Measurements from ENCODE around the gene PRAC2. TPM values are rescaled to one million over a fixed set of nuclear protein-coding genes. Genes with fewer than 3 reads are reported as not detected.

Gene PRAC2
- total RNA-seq, 1 donor from 2014 or later = not detected

- H3K36me3 Mint-ChIP-seq (ENCODE audit: low read depth, unreplicated experiment) = no peaks in the 10 kb centered on the region
- Histone ChIP-seq H3K79me2 (ENCODE audit: insufficient read depth, low read length) (no peaks in the 10 kb centered on the region), H3K27me3 (ENCODE audit: insufficient read depth, low read length) (peaks cover 36% of the 10 kb centered on the region), H3K9me3 (ENCODE audit: insufficient read depth, low read depth, low read length) (no peaks in the 10 kb centered on the region), H3K27ac (ENCODE audit: low read depth, low read length) (no peak overlapping the region), H2AFZ (ENCODE audit: low read depth, low read length) (no peak overlapping the region), H4K20me1 (ENCODE audit: insufficient read depth, low read length) (no peaks in the 10 kb centered on the region), H3K4me2 (ENCODE audit: low read length) (no peak overlapping the region), H3K9ac (ENCODE audit: low read length) (no peak overlapping the region), H3K4me3 (ENCODE audit: insufficient read depth, low read depth, low read length) (no peak overlapping the region), H3K36me3 (ENCODE audit: insufficient read depth, low read length) (no peaks in the 10 kb centered on the region), H3K4me1 (ENCODE audit: insufficient read depth, low read length) (no peaks in the 10 kb centered on the region)
- FAIRE-seq = no peak
- H3K4me1 Mint-ChIP-seq (ENCODE audit: low read depth, unreplicated experiment) = no peaks in the 10 kb centered on the region
- peaks cover 62% of the 10 kb centered on the region for H3K27me3 Mint-ChIP-seq (ENCODE audit: low read depth, unreplicated experiment)
- no peaks in the 10 kb centered on the region for H3K9me3 Mint-ChIP-seq (ENCODE audit: unreplicated experiment)
- H3K27ac Mint-ChIP-seq (ENCODE audit: unreplicated experiment) = no peak overlapping the region
- no peak for TF ChIP-seq EZH2 (IDR thresholded peaks at IDR 0.05; ENCODE audit: insufficient read depth, low read length)
- DNase-seq (ENCODE audit: low read depth) = no peak
- H3K4me3 Mint-ChIP-seq (ENCODE audit: unreplicated experiment) = no peak overlapping the region
Observed at GRCh38 chr17:48701864-48702532, 21.0 kb upstream of the PRAC2 start.

DNA sequence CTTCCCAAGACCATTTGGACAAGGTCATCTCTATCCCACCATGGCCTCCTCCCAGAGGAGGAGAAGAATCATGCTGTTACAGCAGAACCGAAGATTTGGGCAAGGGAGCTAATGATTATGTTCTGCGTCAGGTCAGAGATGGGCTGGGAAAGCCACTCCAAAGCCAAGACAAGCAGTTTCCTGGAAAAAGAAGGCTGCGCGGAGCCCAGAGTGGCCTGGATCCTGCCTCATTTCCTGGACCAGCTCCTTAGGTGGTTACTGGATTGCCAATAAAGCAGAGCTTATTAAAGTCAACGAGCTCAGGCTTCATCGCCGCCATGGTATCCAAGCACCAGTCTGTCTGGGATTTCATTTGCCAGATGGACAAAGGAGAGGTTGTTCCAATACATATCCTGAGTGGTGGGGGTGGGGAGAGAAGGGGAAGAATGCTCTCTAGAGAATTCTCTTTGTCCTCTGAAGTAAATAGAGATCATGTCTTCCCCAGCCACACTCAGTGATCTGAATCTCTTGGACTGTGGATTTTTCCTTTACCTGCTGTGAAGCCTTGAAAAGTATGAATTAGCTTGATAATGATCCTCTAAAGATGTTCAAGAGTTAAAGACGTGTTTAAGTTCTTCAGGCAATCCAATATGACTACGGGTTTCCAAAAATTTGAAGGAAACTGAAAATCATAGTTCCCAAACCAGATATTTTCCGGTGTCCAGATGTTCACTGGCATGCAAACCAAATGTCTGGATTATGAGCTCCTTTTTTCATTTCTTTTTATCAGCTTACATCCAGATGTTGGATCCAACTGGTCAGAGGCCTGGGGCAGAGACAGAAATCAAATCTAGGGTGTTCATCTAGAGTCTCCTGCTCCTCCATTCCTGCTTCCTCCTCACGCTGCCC lies 18.4 kb upstream of the PRAC2 start:
- Histone ChIP-seq H3K79me2 (ENCODE audit: insufficient read depth, low read length) (no peaks in the 10 kb centered on the region), H3K27me3 (ENCODE audit: insufficient read depth, low read length) (peaks cover 52% of the 10 kb centered on the region), H2AFZ (ENCODE audit: low read depth, low read length) (no peak overlapping the region), H4K20me1 (ENCODE audit: insufficient read depth, low read length) (no peaks in the 10 kb centered on the region), H3K9me3 (ENCODE audit: insufficient read depth, low read depth, low read length) (no peaks in the 10 kb centered on the region), H3K4me3 (ENCODE audit: insufficient read depth, low read depth, low read length) (no peak overlapping the region), H3K36me3 (ENCODE audit: insufficient read depth, low read length) (no peaks in the 10 kb centered on the region), H3K4me2 (ENCODE audit: low read length) (no peak overlapping the region), H3K9ac (ENCODE audit: low read length) (no peak overlapping the region), H3K4me1 (ENCODE audit: insufficient read depth, low read length) (no peaks in the 10 kb centered on the region), H3K27ac (ENCODE audit: low read depth, low read length) (no peak overlapping the region)
- H3K27me3 Mint-ChIP-seq (ENCODE audit: low read depth, unreplicated experiment) = peaks cover 71% of the 10 kb centered on the region
- H3K4me1 Mint-ChIP-seq (ENCODE audit: low read depth, unreplicated experiment) = no peaks in the 10 kb centered on the region
- no peak for TF ChIP-seq EZH2 (IDR thresholded peaks at IDR 0.05; ENCODE audit: insufficient read depth, low read length)
- TF ChIP-seq, protein P1, sequence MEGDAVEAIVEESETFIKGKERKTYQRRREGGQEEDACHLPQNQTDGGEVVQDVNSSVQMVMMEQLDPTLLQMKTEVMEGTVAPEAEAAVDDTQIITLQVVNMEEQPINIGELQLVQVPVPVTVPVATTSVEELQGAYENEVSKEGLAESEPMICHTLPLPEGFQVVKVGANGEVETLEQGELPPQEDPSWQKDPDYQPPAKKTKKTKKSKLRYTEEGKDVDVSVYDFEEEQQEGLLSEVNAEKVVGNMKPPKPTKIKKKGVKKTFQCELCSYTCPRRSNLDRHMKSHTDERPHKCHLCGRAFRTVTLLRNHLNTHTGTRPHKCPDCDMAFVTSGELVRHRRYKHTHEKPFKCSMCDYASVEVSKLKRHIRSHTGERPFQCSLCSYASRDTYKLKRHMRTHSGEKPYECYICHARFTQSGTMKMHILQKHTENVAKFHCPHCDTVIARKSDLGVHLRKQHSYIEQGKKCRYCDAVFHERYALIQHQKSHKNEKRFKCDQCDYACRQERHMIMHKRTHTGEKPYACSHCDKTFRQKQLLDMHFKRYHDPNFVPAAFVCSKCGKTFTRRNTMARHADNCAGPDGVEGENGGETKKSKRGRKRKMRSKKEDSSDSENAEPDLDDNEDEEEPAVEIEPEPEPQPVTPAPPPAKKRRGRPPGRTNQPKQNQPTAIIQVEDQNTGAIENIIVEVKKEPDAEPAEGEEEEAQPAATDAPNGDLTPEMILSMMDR (IDR thresholded peaks at IDR 0.05; ENCODE audit: insufficient read depth, low read depth, low read length) = no peak
- H3K4me3 Mint-ChIP-seq (ENCODE audit: unreplicated experiment) = no peak overlapping the region
- H3K9me3 Mint-ChIP-seq (ENCODE audit: unreplicated experiment) = peaks cover 2% of the 10 kb centered on the region
- FAIRE-seq (no peak), DNase-seq (ENCODE audit: low read depth) (no peak)
- H3K27ac Mint-ChIP-seq (ENCODE audit: unreplicated experiment) = no peak overlapping the region
- peaks cover 2% of the 10 kb centered on the region for H3K36me3 Mint-ChIP-seq (ENCODE audit: low read depth, unreplicated experiment)

DNA sequence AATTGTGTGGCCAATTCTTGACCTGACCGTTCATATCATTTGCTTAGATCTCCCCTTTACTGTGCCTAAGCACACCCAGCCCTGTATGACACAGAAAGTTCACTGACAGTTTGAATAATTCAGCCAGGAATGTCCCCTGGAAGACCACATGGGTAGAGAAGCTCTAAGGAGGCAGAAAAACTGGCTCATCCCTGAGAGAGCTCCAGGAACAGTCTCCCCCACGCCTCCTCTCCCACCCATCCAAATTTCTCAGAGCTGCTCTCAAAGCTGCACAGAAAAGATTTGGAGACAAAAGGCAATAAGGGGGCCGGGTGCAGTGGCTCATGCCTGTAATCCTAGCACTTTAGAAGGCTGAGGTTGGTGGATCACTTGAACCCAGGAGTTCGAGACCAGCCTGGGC lies 11.9 kb upstream of the PRAC2 start:
- H3K4me2 ChIP-seq (ENCODE audit: low read length) = no peak overlapping the region
- H3K79me2 ChIP-seq (ENCODE audit: insufficient read depth, low read length) = no peaks in the 10 kb centered on the region
- H3K4me1 ChIP-seq (ENCODE audit: insufficient read depth, low read length) = no peaks in the 10 kb centered on the region
- no peaks in the 10 kb centered on the region for H3K9me3 ChIP-seq (ENCODE audit: insufficient read depth, low read depth, low read length)
- no peak for TF ChIP-seq EZH2 (IDR thresholded peaks at IDR 0.05; ENCODE audit: insufficient read depth, low read length)
- TF ChIP-seq, protein P1 (IDR thresholded peaks at IDR 0.05; ENCODE audit: insufficient read depth, low read depth, low read length) = no peak
- peaks cover 54% of the 10 kb centered on the region for H3K27me3 ChIP-seq (ENCODE audit: insufficient read depth, low read length)
- H3K9ac ChIP-seq (ENCODE audit: low read length) = no peak overlapping the region
- no peak overlapping the region for H3K4me3 ChIP-seq (ENCODE audit: insufficient read depth, low read depth, low read length)
- no peak for FAIRE-seq
- H3K27ac Mint-ChIP-seq (ENCODE audit: unreplicated experiment) = no peak overlapping the region
- no peak overlapping the region for H3K4me3 Mint-ChIP-seq (ENCODE audit: unreplicated experiment)
- no peak overlapping the region for H3K27ac ChIP-seq (ENCODE audit: low read depth, low read length)
- H2AFZ ChIP-seq (ENCODE audit: low read depth, low read length) = no peak overlapping the region
- H4K20me1 ChIP-seq (ENCODE audit: insufficient read depth, low read length) = no peaks in the 10 kb centered on the region
- no peaks in the 10 kb centered on the region for H3K36me3 ChIP-seq (ENCODE audit: insufficient read depth, low read length)
- H3K27me3 Mint-ChIP-seq (ENCODE audit: low read depth, unreplicated experiment) = peaks cover 73% of the 10 kb centered on the region
- DNase-seq (ENCODE audit: low read depth) = no peak
- peaks cover 2% of the 10 kb centered on the region for H3K36me3 Mint-ChIP-seq (ENCODE audit: low read depth, unreplicated experiment)
- H3K9me3 Mint-ChIP-seq (ENCODE audit: unreplicated experiment) = peaks cover 2% of the 10 kb centered on the region
- no peaks in the 10 kb centered on the region for H3K4me1 Mint-ChIP-seq (ENCODE audit: low read depth, unreplicated experiment)

Measured in astrocyte (in vitro differentiated cells and primary cell).